HG02798 (cell line): ENCODE data around the gene GALNTL6.
"Not testable (repeated sequence)": the region's sequence is repeated elsewhere in the genome, so short reads cannot be mapped to it uniquely, and the experiment has no call there.

Experiments
- ATAC-seq: cut with Tn5 transposase; IDR thresholded peaks from one replicate; pipeline ENCODE4 v1.9.1; 2021; ENCODE audit warnings: mild to moderate bottlenecking; ENCODE audit not compliant: unreplicated experiment, poor library complexity

GALNTL6 gene

GRCh38 chr4:172881645-172882044 is 1068.4 kb downstream of the GALNTL6 start:
- ATAC-seq, result no peak

- not testable (repeated sequence) for ATAC-seq
Measured at GRCh38 chr4:172887358-172887757, 1074.2 kb downstream of the GALNTL6 start.

- ATAC-seq, result no peak
Measured at GRCh38 chr4:172887959-172888358, 1074.8 kb downstream of the GALNTL6 start.

DNA sequence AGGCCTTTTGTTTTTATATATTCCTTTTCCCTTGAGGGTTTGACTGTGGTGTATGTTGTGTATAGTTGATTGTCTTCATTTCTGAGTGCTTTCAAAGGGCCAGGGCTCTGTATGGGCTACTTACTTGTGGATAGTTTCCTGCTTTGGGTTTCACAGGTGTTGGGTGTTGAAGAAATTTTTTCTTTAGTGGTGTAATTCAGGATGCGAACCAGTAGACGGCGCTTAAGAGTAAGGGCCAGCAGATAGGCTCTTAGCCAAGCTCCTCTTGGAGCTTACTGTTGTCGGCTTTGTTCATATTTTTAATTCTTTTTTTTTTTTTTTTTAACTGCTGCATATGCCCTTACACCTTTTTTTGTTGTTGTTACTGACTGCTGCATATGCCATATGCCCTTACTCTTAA is 1079.1 kb downstream of the GALNTL6 start:
- peak; percentile 67 for ATAC-seq

DNA sequence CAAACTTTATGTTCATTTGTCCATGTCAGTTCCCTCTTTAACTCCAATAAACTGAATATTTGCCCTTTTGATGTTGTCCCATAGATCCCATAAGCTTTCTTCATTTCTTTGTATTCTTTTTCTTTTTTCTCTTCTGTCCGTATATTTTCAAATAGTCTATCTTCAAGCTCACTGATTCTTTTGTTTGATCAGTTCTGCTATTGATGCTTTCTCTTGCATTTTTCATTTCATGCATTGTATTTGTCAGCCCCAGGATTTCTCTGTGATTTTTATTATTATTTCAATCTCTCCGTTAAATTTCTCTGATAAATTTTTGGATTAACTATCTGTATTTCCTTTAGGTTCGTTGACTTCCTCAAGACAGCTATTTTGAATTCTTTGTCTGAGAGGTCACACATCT is 1082.5 kb downstream of the GALNTL6 start:
- ATAC-seq, result no peak

GRCh38 chr4:172897046-172897445 is 1083.8 kb downstream of the GALNTL6 start:
- no peak for ATAC-seq

DNA sequence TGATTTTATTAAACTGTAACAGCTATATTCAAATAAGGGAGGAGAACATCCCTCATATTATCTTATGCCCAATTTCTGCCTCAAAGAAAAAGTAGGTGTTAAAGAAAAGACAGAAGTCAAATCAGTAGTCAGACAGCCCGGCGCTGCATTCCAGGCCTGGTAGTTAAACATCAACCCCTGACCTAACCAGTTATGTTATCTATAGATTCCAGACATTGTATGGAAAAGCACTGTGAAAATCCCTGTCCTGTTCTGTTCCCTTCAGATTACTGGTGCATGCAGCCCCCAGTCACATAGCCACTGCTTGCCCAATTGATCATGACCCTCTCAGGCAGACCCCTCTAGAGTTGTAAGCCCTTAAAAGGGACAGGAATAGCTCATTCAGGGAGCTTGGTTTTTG is 1085.5 kb downstream of the GALNTL6 start:
- no peak for ATAC-seq

- no peak for ATAC-seq
Measured at GRCh38 chr4:172899861-172900260, 1086.7 kb downstream of the GALNTL6 start.

DNA sequence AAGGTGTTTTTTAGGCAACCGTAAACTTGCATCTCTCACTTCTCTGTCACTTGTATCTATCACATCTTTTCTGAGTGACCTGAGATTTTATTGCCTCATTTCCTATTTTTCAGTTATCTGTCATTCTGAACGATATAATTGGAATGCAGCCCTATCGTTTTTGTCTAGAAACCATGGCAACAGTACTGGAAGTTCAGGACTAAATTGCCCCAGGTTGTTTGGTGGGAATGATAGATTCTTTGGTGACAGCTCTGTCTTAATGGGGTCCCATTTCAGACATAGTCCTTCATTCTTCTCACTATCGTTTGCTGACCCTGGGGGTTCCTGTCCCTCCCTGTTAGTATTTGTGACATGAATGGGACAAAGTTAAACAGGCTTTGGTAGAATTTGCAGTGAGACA is 1087.7 kb downstream of the GALNTL6 start:
- no peak for ATAC-seq

DNA sequence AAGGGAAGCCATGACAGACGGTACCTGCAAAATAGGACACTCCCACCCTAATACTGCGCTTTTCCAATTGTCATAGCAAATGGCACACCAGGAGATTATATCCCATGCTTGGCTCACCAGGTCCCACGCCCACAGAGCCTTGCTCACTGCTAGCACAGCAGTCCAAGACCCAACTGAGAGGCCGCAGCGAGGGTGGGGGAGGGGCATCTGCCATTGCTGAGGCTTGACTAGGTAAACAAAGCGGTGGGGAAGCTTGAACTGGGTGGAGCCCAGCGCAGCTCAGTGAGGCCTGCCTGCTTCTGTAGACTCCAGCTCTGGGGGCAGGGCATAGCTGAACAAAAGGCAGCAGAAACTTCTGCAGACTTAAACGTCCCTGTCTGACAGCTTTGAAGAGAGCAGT is 1099.3 kb downstream of the GALNTL6 start:
- not testable (repeated sequence) for ATAC-seq

GRCh38 chr4:172917403-172917802 is 1104.2 kb downstream of the GALNTL6 start:
- ATAC-seq, result not testable (repeated sequence)

GRCh38 chr4:172919269-172919668 is 1106.1 kb downstream of the GALNTL6 start:
- ATAC-seq, result no peak

DNA sequence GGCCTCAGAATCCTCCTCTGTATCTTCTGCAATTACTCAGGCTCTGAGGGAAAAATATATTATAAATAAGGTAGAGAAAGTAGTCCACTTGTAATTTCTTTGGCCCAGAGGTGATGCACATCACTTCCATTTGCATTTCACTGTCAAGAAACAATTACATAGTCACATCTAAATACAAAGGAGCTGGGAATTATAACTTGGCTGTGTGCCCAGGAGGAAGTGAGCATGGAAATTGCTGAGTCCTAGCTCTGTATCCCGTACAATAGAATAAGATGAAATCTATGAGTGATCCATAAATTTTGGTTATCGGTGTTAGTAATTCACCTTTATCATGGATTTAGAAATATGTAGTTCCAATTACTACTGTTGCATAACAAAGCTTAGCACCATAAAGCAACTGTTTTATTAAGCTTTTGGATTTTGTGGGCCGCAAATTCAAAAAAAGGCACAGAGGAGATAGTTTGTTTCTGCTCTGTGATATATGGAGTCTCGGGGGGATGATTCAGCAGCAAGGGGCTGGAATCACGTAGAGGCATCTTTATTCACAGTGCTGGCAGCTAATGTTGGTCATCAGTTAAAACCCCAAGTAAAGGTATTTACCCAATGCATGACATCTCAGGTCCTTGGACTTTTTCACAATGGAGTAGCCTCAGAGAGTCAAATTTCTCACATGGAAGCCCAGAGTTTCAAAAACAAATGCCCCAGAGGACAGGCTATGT is 1114.1 kb downstream of the GALNTL6 start:
- no peak for ATAC-seq

GRCh38 chr4:172928347-172928746 is 1115.1 kb downstream of the GALNTL6 start:
- ATAC-seq, result no peak

DNA sequence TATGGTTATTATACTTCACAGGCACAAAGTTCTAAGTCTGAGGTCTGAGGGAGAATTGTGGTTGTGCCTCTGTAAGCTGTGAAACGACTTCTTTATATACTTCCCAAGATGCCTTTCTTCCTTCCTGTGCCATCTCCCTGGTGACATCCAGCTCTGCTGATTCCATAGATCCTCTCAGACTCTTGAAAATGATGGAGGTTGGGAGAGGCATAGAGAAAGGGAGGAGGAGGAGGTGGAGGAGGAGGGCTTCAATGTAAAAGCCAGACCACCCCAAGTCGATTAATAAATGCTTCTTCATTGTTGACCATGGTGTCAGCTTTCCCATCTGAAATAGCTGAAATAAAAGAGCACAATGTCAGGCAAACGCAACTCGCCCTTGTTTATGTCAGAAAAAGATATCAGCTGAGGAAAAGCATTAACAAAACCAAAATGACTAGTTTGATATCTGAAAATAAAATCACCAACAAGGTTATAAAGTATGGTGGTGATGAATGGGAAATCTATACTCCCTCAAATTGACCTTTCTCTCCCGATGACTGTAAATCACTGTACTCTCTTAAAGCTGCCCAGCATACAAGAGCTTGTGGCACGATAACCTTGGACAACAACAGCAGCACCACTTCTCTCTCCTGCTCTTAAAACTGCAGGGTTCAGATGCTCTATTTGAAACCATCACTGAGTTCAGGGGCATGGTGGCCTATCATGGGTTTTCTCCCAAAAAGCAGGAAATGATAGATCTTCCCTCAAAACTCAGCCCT is 1125.0 kb downstream of the GALNTL6 start:
- no peak for ATAC-seq

DNA sequence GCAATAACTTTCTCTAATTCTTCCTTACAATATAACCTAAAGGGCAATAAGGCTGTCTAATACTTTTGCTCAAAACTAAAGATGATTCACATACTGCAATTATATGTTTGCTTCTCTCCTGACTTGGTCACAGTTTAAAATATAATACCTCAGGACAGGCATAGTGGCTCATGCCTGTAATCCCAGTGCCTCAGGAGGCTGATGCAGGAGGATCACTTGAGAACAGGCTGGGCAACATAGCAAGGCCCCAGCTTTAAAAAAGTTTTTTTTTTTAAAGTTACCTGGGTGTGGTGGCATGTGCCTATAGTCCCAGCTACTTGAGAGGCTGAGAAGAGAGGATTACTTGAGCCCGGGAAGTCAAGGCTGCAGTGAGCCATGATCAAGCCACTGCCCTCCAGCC is 1125.7 kb downstream of the GALNTL6 start:
- no peak for ATAC-seq

DNA sequence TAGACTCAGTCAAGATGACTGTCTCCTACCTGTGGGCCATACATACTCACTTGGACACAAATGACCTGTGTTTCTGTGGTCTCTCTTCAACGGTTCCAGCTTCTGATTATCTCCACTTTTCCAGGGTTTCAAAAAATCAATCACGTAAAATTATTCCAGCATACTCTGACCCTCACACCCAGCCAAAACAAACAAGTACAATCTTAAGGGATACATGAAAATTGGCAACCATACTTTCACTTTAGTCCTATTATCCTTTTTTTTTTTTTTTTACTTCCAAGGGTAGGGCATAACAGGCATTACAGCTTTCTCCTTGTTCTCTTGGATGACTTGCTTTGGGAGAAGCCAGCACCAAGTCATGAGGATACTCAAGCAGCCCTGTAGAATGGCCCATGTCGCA is 1129.6 kb downstream of the GALNTL6 start:
- ATAC-seq, result no peak

DNA sequence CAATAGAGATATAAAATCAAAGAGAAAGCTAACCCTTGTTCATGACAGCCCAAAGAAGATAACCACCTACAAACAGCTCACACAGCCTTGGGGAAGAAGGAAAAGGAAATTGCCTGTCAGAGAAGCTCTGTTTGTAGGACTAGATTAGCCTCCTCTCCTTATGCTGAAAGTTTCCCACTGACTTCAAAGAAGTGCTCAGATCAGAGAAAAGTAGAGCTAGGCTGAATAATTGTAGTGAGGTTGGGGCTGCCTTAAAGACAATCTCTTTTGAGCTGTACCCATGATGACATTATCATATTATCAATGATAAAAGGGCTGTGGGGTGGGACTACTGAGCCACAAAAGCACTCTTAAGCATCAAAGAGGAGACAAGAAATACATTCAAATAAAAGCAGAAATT is 1132.4 kb downstream of the GALNTL6 start:
- no peak for ATAC-seq

DNA sequence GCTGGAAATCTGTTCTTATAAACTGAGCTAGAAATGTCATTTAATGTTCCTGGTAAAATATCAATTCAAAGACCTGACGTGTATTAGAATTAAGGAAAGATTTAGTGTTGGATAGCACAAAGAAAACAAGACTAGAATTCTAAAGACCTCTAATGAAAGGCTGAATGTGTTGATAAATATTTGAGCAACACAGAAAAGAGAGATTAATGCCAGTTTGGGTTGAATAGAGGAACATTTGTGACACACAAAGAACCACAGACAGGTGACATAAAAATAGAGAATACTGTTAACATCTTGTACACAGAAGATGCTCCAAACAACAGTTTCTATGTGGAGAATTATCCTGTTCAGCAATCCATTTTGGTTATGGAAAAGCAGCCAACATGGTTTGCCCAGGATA is 1133.3 kb downstream of the GALNTL6 start:
- no peak for ATAC-seq

- no peak for ATAC-seq
Measured at GRCh38 chr4:172947594-172947993, 1134.4 kb downstream of the GALNTL6 start.

- ATAC-seq, result no peak
Measured at GRCh38 chr4:172950990-172951389, 1137.8 kb downstream of the GALNTL6 start.
